ENCODE results near the gene NPB. TPM values are rescaled to one million over a fixed set of nuclear protein-coding genes. Genes with fewer than 3 reads are reported as not detected.

The NPB gene
- total RNA-seq, 1 donor from 2014 or later = 4.7 TPM

DNA sequence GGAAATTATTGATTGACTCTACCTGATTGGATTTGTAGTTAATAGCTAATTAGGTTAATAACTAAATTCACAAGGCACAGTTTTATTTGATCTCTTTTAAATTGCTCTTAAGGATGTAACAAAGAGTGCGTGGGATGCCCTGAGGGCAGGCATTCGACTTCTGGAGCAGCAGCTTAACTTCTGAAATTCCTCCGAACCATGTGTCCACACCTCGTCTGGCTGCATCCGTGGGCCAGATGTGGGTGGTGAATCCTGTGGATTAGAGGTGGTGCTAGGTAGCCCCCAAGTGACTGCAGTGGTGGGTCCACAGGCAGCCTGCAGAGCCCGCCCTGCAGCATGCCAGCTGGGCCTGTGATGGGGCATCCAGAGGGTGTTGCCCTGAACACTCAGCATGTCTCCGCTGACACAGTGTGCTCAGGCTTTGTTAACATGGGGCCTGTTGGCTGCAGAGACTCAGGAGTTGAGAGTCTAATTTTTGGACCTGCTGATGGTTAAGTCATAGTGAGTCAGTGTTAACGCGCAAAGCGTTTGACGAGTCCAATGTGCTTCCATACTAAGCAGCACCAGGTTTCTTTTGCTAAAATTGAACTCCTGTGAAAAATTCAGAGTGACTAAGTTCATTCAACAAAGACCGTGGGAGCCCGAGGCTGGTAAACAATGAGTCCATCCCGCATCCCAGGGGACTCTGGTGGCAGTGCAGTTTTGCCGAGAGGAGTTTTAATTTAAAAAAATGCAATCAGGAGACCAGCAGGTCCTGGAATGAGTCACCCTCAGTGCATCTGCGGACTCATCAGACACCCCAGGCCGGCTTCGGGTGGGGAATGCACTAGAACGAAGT lies 3.8 kb upstream of the NPB start:
- Histone ChIP-seq H3K27ac (no peak overlapping the region), H3K9me3 (no peaks in the 10 kb centered on the region), H3K27me3 (no peaks in the 10 kb centered on the region), H3K36me3 (peaks cover 0 to 62% of the 10 kb centered on the region in 2 donors), H3K4me1 (peaks cover 21% of the 10 kb centered on the region), H3K4me3 (no peak overlapping the region)
- no peak for DNase-seq (ENCODE audit: extremely low spot score in 2 of 2)
- TF ChIP-seq, protein P1, sequence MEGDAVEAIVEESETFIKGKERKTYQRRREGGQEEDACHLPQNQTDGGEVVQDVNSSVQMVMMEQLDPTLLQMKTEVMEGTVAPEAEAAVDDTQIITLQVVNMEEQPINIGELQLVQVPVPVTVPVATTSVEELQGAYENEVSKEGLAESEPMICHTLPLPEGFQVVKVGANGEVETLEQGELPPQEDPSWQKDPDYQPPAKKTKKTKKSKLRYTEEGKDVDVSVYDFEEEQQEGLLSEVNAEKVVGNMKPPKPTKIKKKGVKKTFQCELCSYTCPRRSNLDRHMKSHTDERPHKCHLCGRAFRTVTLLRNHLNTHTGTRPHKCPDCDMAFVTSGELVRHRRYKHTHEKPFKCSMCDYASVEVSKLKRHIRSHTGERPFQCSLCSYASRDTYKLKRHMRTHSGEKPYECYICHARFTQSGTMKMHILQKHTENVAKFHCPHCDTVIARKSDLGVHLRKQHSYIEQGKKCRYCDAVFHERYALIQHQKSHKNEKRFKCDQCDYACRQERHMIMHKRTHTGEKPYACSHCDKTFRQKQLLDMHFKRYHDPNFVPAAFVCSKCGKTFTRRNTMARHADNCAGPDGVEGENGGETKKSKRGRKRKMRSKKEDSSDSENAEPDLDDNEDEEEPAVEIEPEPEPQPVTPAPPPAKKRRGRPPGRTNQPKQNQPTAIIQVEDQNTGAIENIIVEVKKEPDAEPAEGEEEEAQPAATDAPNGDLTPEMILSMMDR (IDR thresholded peaks at IDR 0.05) = no peak
- TF ChIP-seq POLR2AphosphoS5 (IDR thresholded peaks at IDR 0.05; ENCODE audit: insufficient read depth in 1 of 2, low read depth in 1 of 2) (no peak), POLR2A (IDR thresholded peaks at IDR 0.05) (no peak)
- intact Hi-C loops (cut with DNase I) = no loop called here

GRCh38 chr17:81898885-81899284 lies 3.2 kb upstream of the NPB start:
- no peak overlapping the region for H3K27ac ChIP-seq
- H3K27me3 ChIP-seq = no peaks in the 10 kb centered on the region
- TF ChIP-seq POLR2A (IDR thresholded peaks at IDR 0.05) (no peak), POLR2AphosphoS5 (IDR thresholded peaks at IDR 0.05; ENCODE audit: insufficient read depth in 1 of 2, low read depth in 1 of 2) (no peak)
- TF ChIP-seq, protein P1 (IDR thresholded peaks at IDR 0.05) = no peak
- no peak overlapping the region for H3K4me3 ChIP-seq
- H3K36me3 ChIP-seq = peaks cover 0 to 62% of the 10 kb centered on the region in 2 donors
- no peak for DNase-seq (ENCODE audit: extremely low spot score in 2 of 2)
- H3K9me3 ChIP-seq = no peaks in the 10 kb centered on the region
- intact Hi-C loops (cut with DNase I) = no loop called here
- H3K4me1 ChIP-seq = peaks cover 15% of the 10 kb centered on the region

DNA sequence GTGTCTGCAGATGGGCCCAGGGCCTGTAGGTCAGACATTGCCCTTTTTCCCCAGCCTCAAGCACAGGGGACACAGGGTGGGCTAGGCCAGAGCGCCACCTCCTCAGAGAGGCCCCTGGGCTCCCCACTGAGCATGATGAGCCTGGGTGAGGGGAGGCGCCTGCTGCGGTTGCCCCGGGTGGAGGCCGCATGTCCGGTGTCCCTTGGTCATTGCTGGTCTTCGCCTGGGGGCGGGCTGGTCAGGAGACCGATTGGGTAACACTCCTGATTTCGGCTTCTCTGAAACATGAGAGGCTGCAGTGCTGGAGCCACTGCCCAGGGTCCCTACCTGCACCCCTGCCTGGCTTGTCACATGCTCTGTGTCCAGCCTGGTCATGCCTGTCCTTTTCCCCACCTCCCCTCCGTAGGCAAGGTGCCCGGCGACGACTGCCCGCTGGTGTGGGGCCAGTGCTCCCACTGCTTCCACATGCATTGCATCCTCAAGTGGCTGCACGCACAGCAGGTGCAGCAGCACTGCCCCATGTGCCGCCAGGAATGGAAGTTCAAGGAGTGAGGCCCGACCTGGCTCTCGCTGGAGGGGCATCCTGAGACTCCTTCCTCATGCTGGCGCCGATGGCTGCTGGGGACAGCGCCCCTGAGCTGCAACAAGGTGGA lies 2.4 kb upstream of the NPB start:
- TF ChIP-seq POLR2AphosphoS5 (IDR thresholded peaks at IDR 0.05; ENCODE audit: insufficient read depth in 1 of 2, low read depth in 1 of 2) (no peak), POLR2A (IDR thresholded peaks at IDR 0.05) (no peak)
- TF ChIP-seq, protein P1 (IDR thresholded peaks at IDR 0.05) = no peak
- Histone ChIP-seq H3K4me1 (peaks cover 15% of the 10 kb centered on the region), H3K36me3 (peaks cover 0 to 54% of the 10 kb centered on the region in 2 donors), H3K27ac (no peak overlapping the region), H3K9me3 (no peaks in the 10 kb centered on the region), H3K4me3 (no peak overlapping the region), H3K27me3 (no peaks in the 10 kb centered on the region)
- intact Hi-C loops (cut with DNase I) = no loop called here
- DNase-seq (ENCODE audit: extremely low spot score in 2 of 2) = no peak

GRCh38 chr17:81900181-81900820 lies 1.7 kb upstream of the NPB start:
- TF ChIP-seq POLR2A (IDR thresholded peaks at IDR 0.05) (no peak), POLR2AphosphoS5 (IDR thresholded peaks at IDR 0.05; ENCODE audit: insufficient read depth in 1 of 2, low read depth in 1 of 2) (no peak)
- TF ChIP-seq, protein P1 (IDR thresholded peaks at IDR 0.05) = no peak
- Histone ChIP-seq H3K4me3 (no peak overlapping the region), H3K27me3 (no peaks in the 10 kb centered on the region), H3K9me3 (no peaks in the 10 kb centered on the region), H3K27ac (no peak overlapping the region), H3K4me1 (peaks cover 15% of the 10 kb centered on the region), H3K36me3 (peaks cover 0 to 52% of the 10 kb centered on the region in 2 donors)
- intact Hi-C loops (cut with DNase I) = no loop called here
- DNase-seq (ENCODE audit: extremely low spot score in 2 of 2) = no peak

All from vagina (tissue), 2 donors.